HG03095 (cell line): Measurements from ENCODE around the gene DUT.

Experiments used
- ATAC-seq: cut with Tn5 transposase; IDR thresholded peaks from one replicate; pipeline ENCODE4 v1.9.1; 2021; ENCODE audit warnings: moderate library complexity; ENCODE audit not compliant: unreplicated experiment

DUT gene

DNA sequence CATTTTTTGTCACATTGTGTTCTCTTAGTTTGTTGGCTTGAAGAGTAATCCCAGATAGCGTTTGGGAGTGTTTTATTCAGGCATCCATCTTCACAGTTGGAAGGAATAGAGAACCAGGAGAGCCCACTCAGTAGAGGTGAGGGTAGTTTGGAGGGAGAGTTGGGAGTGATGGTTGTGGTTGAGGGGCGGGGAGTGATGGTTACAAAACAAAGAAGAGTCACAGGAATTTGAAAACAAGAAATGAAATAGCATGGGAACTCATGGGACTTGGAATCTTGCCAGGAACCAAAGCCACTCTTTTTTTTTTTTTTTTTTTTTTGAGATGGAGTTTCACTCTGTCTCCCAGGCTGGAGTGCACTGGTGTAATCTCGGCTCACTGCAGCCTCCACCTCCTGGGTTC, 36.3 kb downstream of the DUT start:
- no peak for ATAC-seq

DNA sequence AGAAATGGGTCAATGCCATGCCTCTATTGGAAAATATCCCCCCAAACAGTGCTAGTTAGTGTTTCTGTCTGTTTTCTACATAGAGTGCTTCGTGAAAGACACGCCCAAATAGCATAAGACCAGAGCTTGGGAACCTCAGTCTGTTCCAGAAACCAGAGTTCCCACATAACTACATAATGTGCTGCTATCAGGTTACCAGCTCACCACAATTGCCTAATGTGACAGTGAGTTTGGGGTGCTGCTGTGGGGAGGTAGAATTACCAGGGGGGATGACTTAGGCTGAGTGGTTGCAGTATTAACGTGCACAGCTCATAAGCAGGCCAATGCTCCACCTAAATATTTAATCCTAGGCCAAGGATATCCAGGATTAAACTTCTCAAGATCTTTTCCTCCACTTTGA, 39.2 kb downstream of the DUT start:
- no peak for ATAC-seq

DNA sequence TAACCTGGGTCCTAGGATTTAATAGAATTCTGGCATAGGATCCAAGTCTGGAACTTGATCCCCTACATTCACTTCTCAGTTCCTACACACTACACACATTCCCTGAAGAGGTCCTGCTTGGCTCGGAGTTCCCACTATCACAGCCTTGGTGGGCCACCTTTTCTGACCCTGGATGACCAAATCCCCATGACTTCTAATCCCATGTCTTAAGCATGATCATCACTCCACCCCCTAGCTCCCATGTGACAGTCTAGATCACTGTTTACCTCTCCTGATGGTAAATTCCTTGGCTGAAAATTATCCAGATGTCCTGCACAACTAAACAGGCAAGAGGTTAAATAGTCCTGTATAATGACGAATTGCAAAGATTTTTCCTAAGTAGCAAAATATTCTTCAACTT, 40.3 kb downstream of the DUT start:
- ATAC-seq, result no peak

GRCh38 chr15:48371961-48372360, 40.7 kb downstream of the DUT start:
- ATAC-seq, result no peak

DNA sequence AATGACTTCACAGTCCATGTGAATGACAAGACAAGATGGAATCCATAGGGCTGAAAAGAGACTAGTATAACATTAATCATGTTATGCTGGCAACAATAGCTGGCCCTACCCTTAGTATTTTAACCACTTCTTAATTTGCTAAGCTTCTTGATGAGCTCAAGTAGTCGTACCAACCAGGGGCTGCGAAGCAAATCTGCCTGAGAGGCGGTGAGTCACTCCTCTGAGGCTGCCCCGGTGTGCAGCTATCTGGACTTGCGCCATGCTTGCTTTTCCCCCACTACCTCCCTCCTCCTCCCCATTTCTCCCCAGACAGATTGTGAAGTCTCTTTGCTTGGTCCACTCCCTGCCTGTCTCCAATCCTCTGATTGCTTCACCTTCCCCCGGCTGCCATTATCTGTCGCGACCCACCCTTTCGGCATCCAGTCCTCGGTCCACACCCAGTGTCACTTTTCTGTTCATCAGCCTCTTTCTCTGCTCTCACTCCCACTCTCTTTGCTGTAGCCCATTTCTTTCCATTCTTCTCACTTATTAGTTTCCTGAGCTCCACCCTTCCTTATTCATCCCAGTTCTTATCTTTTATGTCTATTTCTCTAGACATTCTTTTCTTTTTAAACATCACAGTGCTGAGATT, 42.7 kb downstream of the DUT start:
- no peak for ATAC-seq

GRCh38 chr15:48374472-48374871, 43.2 kb downstream of the DUT start:
- no peak for ATAC-seq

DNA sequence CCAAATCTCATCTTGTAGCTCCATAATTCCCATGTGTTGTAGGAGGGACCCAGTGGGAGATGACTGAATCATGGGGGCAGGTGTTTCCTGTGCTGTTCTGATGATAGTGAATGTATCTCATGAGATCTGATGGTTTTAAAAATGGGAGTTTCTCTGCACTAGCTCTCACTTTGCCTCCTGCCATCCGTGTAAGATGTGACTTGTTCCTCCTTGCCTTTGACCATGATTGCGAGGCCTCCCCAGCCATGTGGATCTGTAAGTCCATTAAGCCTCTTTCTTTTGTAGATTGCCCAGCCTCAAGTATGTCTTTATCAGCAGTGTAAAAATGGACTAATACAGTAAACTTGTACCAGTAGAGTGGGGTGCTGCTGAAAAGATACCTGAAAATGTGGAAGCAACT, 44.5 kb downstream of the DUT start:
- ATAC-seq, result no peak

GRCh38 chr15:48380198-48380597, 49.0 kb downstream of the DUT start:
- no peak for ATAC-seq

GRCh38 chr15:48381861-48382260, 50.6 kb downstream of the DUT start:
- ATAC-seq, result no peak

- no peak for ATAC-seq
Measured at GRCh38 chr15:48383031-48383430, 51.8 kb downstream of the DUT start.

DNA sequence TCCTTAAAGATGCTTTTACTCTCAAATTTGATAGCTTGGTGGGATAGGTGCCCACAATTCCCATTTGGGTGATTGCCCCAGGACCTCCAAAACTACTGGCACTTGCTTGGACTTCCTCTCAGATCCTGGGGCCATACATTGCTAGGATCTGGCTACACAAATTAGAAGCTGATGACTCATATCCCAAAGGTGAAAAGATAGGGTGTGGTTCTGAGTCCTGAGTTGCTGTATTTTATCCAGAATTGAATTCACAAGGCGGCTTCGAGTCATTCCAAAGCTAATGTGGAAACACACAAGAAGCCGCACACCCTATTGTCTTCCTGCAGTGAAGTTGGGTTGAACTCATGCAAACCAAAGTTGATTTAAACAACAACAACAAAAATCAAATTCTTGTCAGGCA, 53.4 kb downstream of the DUT start:
- ATAC-seq, result no peak

DNA sequence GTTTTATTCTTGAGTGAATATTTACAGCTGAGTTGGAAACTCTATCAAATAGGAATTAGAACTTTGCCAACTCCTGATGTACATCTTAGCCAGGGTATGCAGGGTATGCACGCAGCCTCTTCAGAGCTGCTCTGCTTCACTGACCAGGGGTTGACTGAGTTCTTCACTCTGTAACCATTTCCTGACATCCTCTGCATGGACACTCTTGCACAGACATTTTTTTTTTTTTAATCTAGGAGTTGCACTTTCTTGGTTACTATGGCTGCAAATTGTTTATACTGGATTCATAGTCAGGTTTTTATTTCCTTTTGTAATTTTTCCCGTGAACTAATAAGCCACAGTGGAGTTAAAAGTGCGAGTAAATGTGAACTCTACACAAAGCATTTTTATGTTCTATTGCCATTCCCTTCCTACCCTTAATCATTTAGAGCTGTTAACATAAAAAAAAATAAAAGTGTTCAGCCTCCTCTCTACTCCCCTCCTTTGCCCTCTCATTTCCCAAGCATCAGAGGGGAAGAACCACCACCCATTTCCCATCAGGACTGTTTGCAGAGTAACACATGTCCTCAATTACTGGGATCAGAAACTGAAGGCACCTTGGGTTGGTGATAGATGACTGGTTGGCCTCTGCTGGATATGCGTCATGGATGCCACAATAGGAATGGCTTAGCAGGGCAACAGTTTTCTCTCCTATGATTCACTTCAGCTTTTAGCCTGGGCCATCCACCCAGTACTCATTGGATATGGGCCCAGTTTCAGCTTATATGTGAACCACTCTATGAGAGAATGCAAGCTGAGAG, 54.0 kb downstream of the DUT start:
- no peak for ATAC-seq

DNA sequence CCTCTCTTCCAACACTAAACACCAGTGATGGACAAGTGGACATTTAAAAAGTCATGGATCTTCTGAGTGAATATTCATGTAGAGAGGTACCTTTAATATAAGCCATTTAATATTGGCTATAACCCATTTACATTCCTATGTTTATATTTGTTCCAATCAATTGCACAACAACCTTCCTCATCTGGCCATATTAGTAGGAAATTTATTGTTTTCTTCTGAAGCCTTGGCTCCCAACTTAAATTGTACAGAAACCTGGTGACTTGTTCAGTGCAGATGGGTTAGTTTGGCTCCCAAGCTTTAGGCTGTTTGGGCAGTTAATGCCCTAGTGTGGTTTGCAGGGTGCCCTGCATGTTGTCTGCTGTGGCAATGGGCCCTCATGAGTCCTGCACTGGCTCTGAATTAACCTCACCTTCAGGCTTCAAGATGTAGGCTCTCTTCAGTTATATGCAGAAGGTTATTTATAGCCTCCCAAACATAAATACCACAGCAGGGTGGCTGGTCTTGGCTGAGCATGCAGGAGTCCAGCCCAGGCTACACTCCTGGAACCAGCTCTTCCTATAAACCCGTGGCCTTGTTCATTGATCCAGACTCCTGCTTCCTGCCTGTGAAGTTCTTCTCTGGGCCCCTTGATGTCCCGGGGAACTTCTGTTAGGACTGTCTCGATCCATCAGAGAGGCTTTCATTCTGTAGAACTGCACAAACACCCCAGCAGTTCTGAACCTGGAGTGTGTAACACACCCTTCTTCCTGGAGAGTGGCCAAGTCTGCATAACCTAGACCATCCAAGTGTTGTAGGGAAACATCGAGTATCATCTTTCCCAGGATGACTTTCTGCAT, 57.0 kb downstream of the DUT start:
- ATAC-seq, result no peak

DNA sequence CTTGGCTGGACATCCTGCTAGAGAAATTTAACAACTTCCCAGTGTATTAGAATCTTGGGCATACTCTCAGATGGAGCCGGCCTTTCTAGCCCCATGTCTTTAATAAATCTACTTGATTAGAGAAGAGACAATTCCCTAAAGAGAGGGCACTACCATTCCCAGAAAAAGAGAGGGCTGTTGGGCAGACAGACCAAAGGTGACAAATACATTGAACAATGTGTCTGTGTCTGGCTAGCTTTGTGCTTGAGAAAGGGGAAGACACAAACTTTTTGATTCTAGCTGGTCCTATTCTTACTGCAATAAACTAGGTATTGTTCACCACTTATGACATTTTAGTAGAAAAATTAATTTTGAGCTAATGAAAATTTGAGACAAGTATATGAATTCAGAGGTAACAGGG, 57.7 kb downstream of the DUT start:
- ATAC-seq, result no peak

DNA sequence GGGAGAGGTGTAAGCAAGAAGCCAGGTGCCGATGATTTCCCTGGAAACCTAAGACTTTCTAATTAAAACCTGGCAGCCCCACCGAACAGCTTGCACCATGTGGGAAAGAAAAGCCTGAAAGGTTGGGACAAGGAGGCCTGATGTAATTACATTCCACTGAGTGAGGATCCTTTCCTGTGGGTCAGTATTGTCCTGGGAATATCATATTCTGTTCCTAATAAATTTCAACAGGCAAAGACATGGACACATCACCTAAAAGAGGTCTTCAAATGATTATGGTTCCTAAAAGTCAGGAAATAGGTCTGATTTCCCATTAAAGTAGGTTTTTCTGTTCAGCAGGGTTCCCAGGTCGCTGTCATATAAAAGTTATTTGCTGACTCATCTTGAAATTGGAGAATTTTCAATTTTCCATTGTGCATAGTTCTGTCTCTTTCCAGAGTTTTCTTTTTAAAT, 58.5 kb downstream of the DUT start:
- no peak for ATAC-seq

DNA sequence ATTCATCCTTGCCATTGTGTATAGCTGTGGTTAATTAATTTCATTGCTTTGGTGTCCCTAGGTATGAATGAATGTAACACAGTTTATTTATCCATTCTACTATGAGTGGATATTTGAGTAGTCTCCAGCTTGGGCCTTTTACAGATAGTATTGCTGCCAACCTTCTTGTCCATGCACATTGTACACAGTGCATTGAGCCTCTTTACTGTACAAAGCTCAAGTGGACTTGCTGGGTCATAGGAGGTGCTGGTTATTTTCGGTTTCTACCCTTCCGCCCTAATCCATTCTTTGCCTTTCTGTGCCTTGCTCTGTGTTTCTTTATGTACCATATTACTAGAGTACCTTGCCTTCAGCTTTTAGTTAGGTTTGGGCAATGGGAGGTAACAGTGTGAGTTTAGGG, 60.7 kb downstream of the DUT start:
- ATAC-seq, result no peak

DNA sequence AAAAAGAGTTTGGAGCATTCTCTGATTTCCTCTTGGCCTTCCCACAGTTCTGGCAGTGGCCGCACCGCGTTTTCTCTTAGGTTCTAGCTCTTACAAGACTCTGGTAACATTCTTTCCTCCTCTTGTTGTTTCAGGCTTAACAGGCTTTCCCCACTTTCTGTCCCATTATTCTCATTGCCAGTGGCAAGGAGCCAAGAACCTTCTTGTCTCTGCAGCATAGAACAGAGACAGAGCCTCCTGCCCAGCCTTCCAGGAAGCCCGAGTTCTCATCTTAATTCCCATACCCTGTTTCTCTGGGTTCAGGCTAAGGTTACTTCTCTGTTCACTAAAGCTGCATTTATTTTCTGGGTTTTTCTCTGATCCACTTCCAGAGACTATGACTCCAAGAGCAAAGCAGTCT, 61.1 kb downstream of the DUT start:
- ATAC-seq, result no peak
